OCI-LY7 (cell line): Measurements from ENCODE around the gene PSEN1. TPM values are rescaled to one million over a fixed set of nuclear protein-coding genes. Genes with fewer than 3 reads are reported as not detected.

Source experiments
- BruUV-seq: library from RNA; stranded (reverse); fragments of 400-500 nt; replicated peaks from 2 replicates; lab custom pipeline; 2021; lab: Mats Ljungman, UMichigan
- CTCF ChIA-PET: fragments of 300-600 bp; sonication (Branson Sonifier 250); formaldehyde crosslinking; loops from one replicate; lab custom pipeline; 2022; ENCODE audit warnings: antibody characterized with exemption; ENCODE audit not compliant: unreplicated experiment; lab: Charles Lee
- POLR2A ChIA-PET: fragments of 300-600 bp; sonication (Branson Sonifier 250); formaldehyde crosslinking; loops from one replicate; lab custom pipeline; 2022; ENCODE audit warnings: antibody characterized with exemption; lab: Charles Lee
- DNase-seq: peaks from one replicate; pipeline ENCODE4 v3.0.0-alpha.2; 2015; ENCODE audit warnings: low spot score
- H2AFZ ChIP-seq: fragments of 200-600 bp; sonication (generic), shearing (Covaris generic); 2 replicates; pipeline ENCODE4 v1.6.1; 2014; ENCODE audit warnings: mild to moderate bottlenecking, antibody characterized with exemption, low read length, moderate library complexity
- H3K27ac ChIP-seq: fragments of 200-600 bp; sonication (generic); 2 replicates; pipeline ENCODE4 v1.5.1; 2014; ENCODE audit warnings: mixed run types, low read depth, mild to moderate bottlenecking, moderate library complexity, low read length, inconsistent platforms; ENCODE audit not compliant: poor library complexity, severe bottlenecking
- H3K36me3 ChIP-seq: fragments of 200-600 bp; sonication (generic); 2 replicates; pipeline ENCODE4 v1.6.1; 2014; ENCODE audit warnings: mild to moderate bottlenecking, antibody characterized with exemption, low read length, moderate library complexity, mixed read lengths; ENCODE audit not compliant: insufficient read depth
- H3K4me1 ChIP-seq: fragments of 200-600 bp; sonication (generic); 2 replicates; pipeline ENCODE4 v1.5.1; 2014; ENCODE audit warnings: mild to moderate bottlenecking, low read length; ENCODE audit not compliant: insufficient read depth, poor library complexity, severe bottlenecking
- H3K4me2 ChIP-seq: fragments of 200-600 bp; sonication (generic); 2 replicates; pipeline ENCODE4 v1.6.1; 2014; ENCODE audit warnings: mild to moderate bottlenecking, low read length
- H3K4me3 ChIP-seq: fragments of 200-600 bp; sonication (generic); 2 replicates; pipeline ENCODE4 v1.5.1; 2014; ENCODE audit warnings: mild to moderate bottlenecking, low read depth, low read length; ENCODE audit not compliant: poor library complexity, severe bottlenecking
- H3K79me2 ChIP-seq: fragments of 200-600 bp; sonication (generic); 2 replicates; pipeline ENCODE4 v1.6.1; 2016; ENCODE audit warnings: low read depth, mild to moderate bottlenecking, low read length, moderate library complexity, mixed read lengths; ENCODE audit not compliant: insufficient read depth
- H3K9me2 ChIP-seq: fragments of 200-600 bp; sonication (generic); 2 replicates; pipeline ENCODE4 v1.6.1; 2016; ENCODE audit warnings: mild to moderate bottlenecking, low read length, mixed read lengths; ENCODE audit not compliant: insufficient read depth
- H3K9me3 ChIP-seq: fragments of 200-600 bp; sonication (generic); 2 replicates; pipeline ENCODE4 v1.6.1; 2014; ENCODE audit warnings: mild to moderate bottlenecking, mixed run types, low read length, mixed read lengths
- H4K20me1 ChIP-seq: fragments of 200-600 bp; sonication (generic); 2 replicates; pipeline ENCODE4 v1.6.1; 2014; ENCODE audit warnings: mild to moderate bottlenecking, antibody characterized with exemption, low read length, moderate library complexity, mixed read lengths; ENCODE audit not compliant: insufficient read depth
- EZH2phosphoT487 ChIP-seq: fragments of 200-600 bp; sonication (generic); IDR thresholded peaks from 2 replicates; pipeline ENCODE4 v1.6.1; 2018; ENCODE audit warnings: low read depth, borderline replicate concordance, mild to moderate bottlenecking, mixed run types, antibody characterized with exemption, low read length, moderate library complexity, mixed read lengths
- intact Hi-C: fragments of 100-400 bp; cut with micrococcal nuclease; formaldehyde crosslinking; loops from one replicate; pipeline ENCODE4 v1.10.0; 2022; ENCODE audit not compliant: unreplicated experiment
- total RNA-seq, 2 experiments: library from RNA; depleted of rRNA in 1 of 2; stranded (reverse); fragments of >200 nt in 1 of 2; shearing (Covaris generic) in 1 of 2; gene quantifications; 2 replicates each; pipeline ENCODE4 v1.2.3, GENCODE V29; 2014 to 2022
- TF ChIP-seq, protein P1 (sequence below): fragments of 200-600 bp; sonication (generic); conservative IDR thresholded peaks from 2 replicates; pipeline ENCODE4 v1.5.1; 2014; ENCODE audit warnings: mild to moderate bottlenecking, antibody characterized with exemption, low read length, moderate library complexity, mixed read lengths

The PSEN1 gene
- total RNA-seq, 2 experiments from 2014 or later: 24.4 to 28.0 TPM

DNA sequence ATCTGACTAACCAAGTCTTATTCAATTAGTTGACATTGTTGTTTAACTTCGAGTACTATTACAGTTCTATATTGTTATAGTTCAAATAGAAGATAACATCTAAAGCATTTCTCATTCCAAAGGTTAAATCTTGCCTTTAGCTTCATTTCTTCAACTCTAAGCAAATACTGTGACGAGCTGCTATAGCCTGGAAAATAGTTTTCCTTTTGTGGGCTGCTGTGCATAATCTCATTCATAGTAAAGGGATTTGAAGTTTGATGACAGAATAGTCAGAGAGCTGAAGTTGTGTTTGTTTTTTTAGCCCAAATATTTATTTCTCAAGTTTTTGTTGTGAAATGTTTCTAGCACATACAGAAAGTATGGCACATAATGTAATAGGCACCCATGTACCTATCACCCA, 13.4 kb downstream of the PSEN1 start:
- Histone ChIP-seq H3K4me2 (no peak overlapping the region), H3K36me3 (peaks cover 50% of the 10 kb centered on the region), H3K4me3 (no peak overlapping the region), H3K27ac (no peak overlapping the region), H3K9me2 (no peaks in the 10 kb centered on the region), H4K20me1 (no peaks in the 10 kb centered on the region), H2AFZ (no peak overlapping the region), H3K79me2 (peaks cover 13% of the 10 kb centered on the region; the same call in 1 of the 2 replicates), H3K4me1 (no peaks in the 10 kb centered on the region), H3K9me3 (no peaks in the 10 kb centered on the region)
- CTCF ChIA-PET: no interaction called here
- no TSS peak for BruUV-seq
- TF ChIP-seq EZH2phosphoT487: no peak
- TF ChIP-seq, protein P1, sequence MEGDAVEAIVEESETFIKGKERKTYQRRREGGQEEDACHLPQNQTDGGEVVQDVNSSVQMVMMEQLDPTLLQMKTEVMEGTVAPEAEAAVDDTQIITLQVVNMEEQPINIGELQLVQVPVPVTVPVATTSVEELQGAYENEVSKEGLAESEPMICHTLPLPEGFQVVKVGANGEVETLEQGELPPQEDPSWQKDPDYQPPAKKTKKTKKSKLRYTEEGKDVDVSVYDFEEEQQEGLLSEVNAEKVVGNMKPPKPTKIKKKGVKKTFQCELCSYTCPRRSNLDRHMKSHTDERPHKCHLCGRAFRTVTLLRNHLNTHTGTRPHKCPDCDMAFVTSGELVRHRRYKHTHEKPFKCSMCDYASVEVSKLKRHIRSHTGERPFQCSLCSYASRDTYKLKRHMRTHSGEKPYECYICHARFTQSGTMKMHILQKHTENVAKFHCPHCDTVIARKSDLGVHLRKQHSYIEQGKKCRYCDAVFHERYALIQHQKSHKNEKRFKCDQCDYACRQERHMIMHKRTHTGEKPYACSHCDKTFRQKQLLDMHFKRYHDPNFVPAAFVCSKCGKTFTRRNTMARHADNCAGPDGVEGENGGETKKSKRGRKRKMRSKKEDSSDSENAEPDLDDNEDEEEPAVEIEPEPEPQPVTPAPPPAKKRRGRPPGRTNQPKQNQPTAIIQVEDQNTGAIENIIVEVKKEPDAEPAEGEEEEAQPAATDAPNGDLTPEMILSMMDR: no peak
- no peak for DNase-seq
- intact Hi-C loops: no loop called here
- POLR2A ChIA-PET: interaction anchor here (0.6 to 1.6 kb wide), 2 partner anchors 13 to 417 kb away, joined by 3 to 7 read pairs; no protein-coding TSS in a partner anchor

DNA sequence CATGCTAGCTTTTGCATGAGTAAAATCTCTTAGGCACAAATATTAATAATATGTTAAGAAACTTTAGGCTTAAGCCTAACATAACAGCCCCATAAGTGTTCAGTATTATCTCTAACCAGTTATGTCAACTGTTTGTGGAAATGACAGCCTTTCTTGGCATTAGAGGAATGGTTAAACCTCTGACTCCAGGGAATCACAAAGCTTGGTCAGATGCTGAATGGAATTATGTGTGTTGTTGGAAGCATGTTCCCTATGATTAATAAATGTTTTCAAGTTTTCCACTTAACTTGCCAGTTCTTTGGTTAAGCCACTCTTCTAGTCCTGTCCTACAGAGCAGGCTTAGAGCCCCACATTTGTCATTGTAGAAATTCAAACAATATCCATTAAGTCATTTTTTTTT, 17.0 kb downstream of the PSEN1 start:
- ChIA-PET CTCF (no interaction called here), POLR2A (no interaction called here)
- H4K20me1 ChIP-seq: no peaks in the 10 kb centered on the region
- peaks cover 53% of the 10 kb centered on the region for H3K36me3 ChIP-seq
- no peaks in the 10 kb centered on the region for H3K4me1 ChIP-seq
- no TSS peak for BruUV-seq
- no peak for TF ChIP-seq EZH2phosphoT487
- TF ChIP-seq, protein P1: no peak
- no peak overlapping the region for H2AFZ ChIP-seq
- no peak overlapping the region for H3K27ac ChIP-seq
- H3K9me3 ChIP-seq: no peaks in the 10 kb centered on the region
- no peak for DNase-seq
- H3K4me3 ChIP-seq: no peak overlapping the region
- no peak overlapping the region for H3K4me2 ChIP-seq
- H3K79me2 ChIP-seq: no peaks in the 10 kb centered on the region; the same call in 1 of the 2 replicates
- H3K9me2 ChIP-seq: no peaks in the 10 kb centered on the region
- intact Hi-C loops: no loop called here

DNA sequence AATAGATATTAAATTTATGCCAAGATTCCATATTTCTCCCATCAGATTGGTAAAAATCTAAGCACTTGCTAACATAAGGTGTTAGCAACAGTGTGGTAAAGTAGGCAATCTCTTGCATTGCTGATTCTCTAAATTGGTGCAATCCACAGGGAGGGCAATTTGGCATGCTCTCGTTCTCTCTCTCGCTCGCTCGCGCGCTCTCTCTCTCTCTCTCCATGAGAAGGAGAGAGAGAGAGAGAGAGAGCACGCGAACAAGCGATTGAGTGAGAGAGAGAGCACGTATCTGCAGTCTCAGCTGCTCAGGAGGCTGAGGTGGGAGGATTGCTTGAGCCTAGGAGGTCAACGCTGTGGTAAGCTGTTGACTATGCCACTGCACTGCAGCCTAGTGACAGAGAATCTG, 25.9 kb downstream of the PSEN1 start:
- H4K20me1 ChIP-seq: no peaks in the 10 kb centered on the region
- POLR2A ChIA-PET: interaction anchor here (1.0 to 2.0 kb wide), 2 partner anchors 13 to 20 kb away, joined by 6 to 7 read pairs; no protein-coding TSS in a partner anchor
- CTCF ChIA-PET: no interaction called here
- H3K9me2 ChIP-seq: no peaks in the 10 kb centered on the region
- no peak overlapping the region for H3K27ac ChIP-seq
- H3K9me3 ChIP-seq: no peaks in the 10 kb centered on the region
- H3K4me3 ChIP-seq: no peak overlapping the region
- peaks cover 41% of the 10 kb centered on the region for H3K36me3 ChIP-seq
- BruUV-seq: no TSS peak
- H3K79me2 ChIP-seq: no peaks in the 10 kb centered on the region
- H2AFZ ChIP-seq: no peak overlapping the region
- intact Hi-C loops: no loop called here
- H3K4me2 ChIP-seq: no peak overlapping the region
- H3K4me1 ChIP-seq: no peaks in the 10 kb centered on the region
- TF ChIP-seq EZH2phosphoT487: no peak
- TF ChIP-seq, protein P1: no peak
- DNase-seq: no peak
